Measurements from ENCODE around the gene DIPK1C.

Gene DIPK1C

DNA sequence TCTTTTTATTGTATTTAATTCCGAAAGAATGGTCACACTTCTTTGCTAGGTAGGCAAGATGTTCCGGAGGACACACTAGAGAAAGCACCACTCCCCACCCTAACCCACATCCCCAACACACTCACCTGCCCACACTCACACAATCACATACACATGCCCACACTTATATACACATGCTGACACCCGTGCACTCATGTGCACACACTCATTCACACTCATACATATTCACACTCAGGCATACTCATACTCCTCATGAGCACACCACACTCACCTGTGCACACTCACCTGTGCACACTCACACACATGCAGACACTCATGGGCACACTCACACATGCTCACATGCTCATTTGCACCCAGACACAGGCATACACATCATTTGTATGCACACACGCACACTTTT lies 21.4 kb downstream of the DIPK1C start:
- no peak overlapping the region for H3K4me3 ChIP-seq (ENCODE audit: low read length, poor library complexity, severe bottlenecking)
- H4K20me1 ChIP-seq (ENCODE audit: insufficient read depth, low read length, poor library complexity, severe bottlenecking): no peaks in the 10 kb centered on the region
- no peaks in the 10 kb centered on the region for H3K27me3 ChIP-seq (ENCODE audit: insufficient read depth, low read length, poor library complexity, severe bottlenecking)
- H3F3A ChIP-seq (ENCODE audit: low read depth): no peaks in the 10 kb centered on the region
- H3K4me2 ChIP-seq (ENCODE audit: low read depth, low read length, poor library complexity, severe bottlenecking): no peak overlapping the region
- H3K36me3 ChIP-seq (ENCODE audit: insufficient read depth, low read length): no peaks in the 10 kb centered on the region
- no peaks in the 10 kb centered on the region for H3K4me1 ChIP-seq (ENCODE audit: insufficient read depth, low read length, poor library complexity, severe bottlenecking)
- H3K79me2 ChIP-seq (ENCODE audit: insufficient read depth, low read length): no peaks in the 10 kb centered on the region
- H3K9me2 ChIP-seq (replicated peaks; ENCODE audit: low read depth, low read length): no peaks in the 10 kb centered on the region
- no peak overlapping the region for H2AFZ ChIP-seq (ENCODE audit: low read length)
- H3K9me3 ChIP-seq (ENCODE audit: insufficient read depth, low read depth, low read length): no peaks in the 10 kb centered on the region
- TF ChIP-seq EZH2phosphoT487 (IDR thresholded peaks at IDR 0.05; ENCODE audit: borderline replicate concordance): no peak
- TF ChIP-seq, protein P1, sequence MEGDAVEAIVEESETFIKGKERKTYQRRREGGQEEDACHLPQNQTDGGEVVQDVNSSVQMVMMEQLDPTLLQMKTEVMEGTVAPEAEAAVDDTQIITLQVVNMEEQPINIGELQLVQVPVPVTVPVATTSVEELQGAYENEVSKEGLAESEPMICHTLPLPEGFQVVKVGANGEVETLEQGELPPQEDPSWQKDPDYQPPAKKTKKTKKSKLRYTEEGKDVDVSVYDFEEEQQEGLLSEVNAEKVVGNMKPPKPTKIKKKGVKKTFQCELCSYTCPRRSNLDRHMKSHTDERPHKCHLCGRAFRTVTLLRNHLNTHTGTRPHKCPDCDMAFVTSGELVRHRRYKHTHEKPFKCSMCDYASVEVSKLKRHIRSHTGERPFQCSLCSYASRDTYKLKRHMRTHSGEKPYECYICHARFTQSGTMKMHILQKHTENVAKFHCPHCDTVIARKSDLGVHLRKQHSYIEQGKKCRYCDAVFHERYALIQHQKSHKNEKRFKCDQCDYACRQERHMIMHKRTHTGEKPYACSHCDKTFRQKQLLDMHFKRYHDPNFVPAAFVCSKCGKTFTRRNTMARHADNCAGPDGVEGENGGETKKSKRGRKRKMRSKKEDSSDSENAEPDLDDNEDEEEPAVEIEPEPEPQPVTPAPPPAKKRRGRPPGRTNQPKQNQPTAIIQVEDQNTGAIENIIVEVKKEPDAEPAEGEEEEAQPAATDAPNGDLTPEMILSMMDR (conservative IDR thresholded peaks at IDR 0.05; ENCODE audit: low read length): no peak
- no peak overlapping the region for H3K9ac ChIP-seq (ENCODE audit: low read depth, low read length, poor library complexity, severe bottlenecking)

DNA sequence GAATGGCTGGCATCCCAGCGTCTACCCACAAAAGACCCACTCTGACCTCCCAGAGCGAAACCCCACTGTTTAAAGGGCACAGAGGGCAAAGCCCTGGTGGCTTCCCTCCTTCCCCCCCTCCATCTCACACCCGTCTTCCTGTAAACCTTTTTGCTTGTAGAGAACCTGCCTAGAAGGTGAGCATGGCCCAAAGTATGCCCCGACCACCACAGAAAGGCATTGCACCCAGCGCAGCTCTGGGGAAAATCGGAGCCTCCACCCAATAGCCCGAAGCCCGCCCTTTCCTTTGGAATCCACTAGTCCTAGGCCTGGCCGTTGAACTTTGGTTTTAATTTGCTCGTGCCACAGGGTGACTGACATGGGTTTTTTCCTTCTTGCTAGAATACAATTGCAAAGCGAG lies 22.6 kb downstream of the DIPK1C start:
- Histone ChIP-seq H3K79me2 (ENCODE audit: insufficient read depth, low read length) (no peaks in the 10 kb centered on the region), H3K27me3 (ENCODE audit: insufficient read depth, low read length, poor library complexity, severe bottlenecking) (no peaks in the 10 kb centered on the region), H3K4me1 (ENCODE audit: insufficient read depth, low read length, poor library complexity, severe bottlenecking) (no peaks in the 10 kb centered on the region), H3K9me2 (replicated peaks; ENCODE audit: low read depth, low read length) (no peaks in the 10 kb centered on the region), H4K20me1 (ENCODE audit: insufficient read depth, low read length, poor library complexity, severe bottlenecking) (no peaks in the 10 kb centered on the region), H2AFZ (ENCODE audit: low read length) (no peak overlapping the region), H3K4me2 (ENCODE audit: low read depth, low read length, poor library complexity, severe bottlenecking) (no peak overlapping the region), H3K9ac (ENCODE audit: low read depth, low read length, poor library complexity, severe bottlenecking) (no peak overlapping the region), H3F3A (ENCODE audit: low read depth) (no peaks in the 10 kb centered on the region), H3K4me3 (ENCODE audit: low read length, poor library complexity, severe bottlenecking) (no peak overlapping the region), H3K36me3 (ENCODE audit: insufficient read depth, low read length) (no peaks in the 10 kb centered on the region), H3K9me3 (ENCODE audit: insufficient read depth, low read depth, low read length) (no peaks in the 10 kb centered on the region)
- TF ChIP-seq, protein P1 (conservative IDR thresholded peaks at IDR 0.05; ENCODE audit: low read length): no peak
- TF ChIP-seq EZH2phosphoT487 (IDR thresholded peaks at IDR 0.05; ENCODE audit: borderline replicate concordance): no peak

DNA sequence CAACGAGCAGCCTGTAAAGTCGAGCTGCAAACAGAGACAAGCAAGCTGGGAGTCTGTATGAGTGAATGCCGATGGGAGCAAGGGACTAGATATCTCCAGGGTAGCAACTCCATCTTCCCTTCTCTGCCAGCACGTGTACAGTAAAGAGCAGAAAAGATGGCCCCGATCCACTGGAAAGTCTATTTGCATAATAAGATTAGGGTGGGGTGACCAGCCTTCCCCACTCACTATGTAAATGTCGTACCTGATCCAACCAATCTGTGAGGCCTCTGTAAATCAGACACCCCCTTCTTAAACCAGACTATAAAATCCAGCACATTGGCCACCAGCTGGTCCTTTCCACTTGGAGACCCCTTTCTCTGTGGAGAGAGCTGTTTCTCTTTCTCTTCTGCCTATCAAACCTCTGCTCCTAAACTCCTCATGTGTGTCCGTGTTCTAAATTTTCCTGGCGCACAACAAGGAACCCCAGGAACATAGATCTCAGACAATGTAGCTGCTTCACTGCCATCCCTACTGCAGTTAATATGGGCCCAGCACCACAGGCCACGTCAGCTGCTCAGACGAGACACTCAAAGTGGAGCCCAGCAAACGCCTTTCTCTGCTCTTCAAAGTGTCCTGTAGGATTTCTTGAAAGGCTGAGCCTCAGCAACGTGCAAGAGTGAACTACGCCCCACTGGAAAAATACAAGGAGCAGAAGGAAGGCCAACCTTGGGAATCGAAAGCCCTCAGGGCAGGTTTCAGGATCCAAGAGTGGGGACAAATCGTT lies 26.1 kb downstream of the DIPK1C start:
- no peak overlapping the region for H2AFZ ChIP-seq (ENCODE audit: low read length)
- H3F3A ChIP-seq (ENCODE audit: low read depth): no peaks in the 10 kb centered on the region
- no peak overlapping the region for H3K4me3 ChIP-seq (ENCODE audit: low read length, poor library complexity, severe bottlenecking)
- TF ChIP-seq, protein P1 (conservative IDR thresholded peaks at IDR 0.05; ENCODE audit: low read length): no peak
- no peak for TF ChIP-seq EZH2phosphoT487 (IDR thresholded peaks at IDR 0.05; ENCODE audit: borderline replicate concordance)
- no peaks in the 10 kb centered on the region for H3K9me2 ChIP-seq (replicated peaks; ENCODE audit: low read depth, low read length)
- no peaks in the 10 kb centered on the region for H3K27me3 ChIP-seq (ENCODE audit: insufficient read depth, low read length, poor library complexity, severe bottlenecking)
- H4K20me1 ChIP-seq (ENCODE audit: insufficient read depth, low read length, poor library complexity, severe bottlenecking): no peaks in the 10 kb centered on the region
- no peaks in the 10 kb centered on the region for H3K9me3 ChIP-seq (ENCODE audit: insufficient read depth, low read depth, low read length)
- H3K4me1 ChIP-seq (ENCODE audit: insufficient read depth, low read length, poor library complexity, severe bottlenecking): no peaks in the 10 kb centered on the region
- no peaks in the 10 kb centered on the region for H3K79me2 ChIP-seq (ENCODE audit: insufficient read depth, low read length)
- no peak overlapping the region for H3K9ac ChIP-seq (ENCODE audit: low read depth, low read length, poor library complexity, severe bottlenecking)
- no peaks in the 10 kb centered on the region for H3K36me3 ChIP-seq (ENCODE audit: insufficient read depth, low read length)
- H3K4me2 ChIP-seq (ENCODE audit: low read depth, low read length, poor library complexity, severe bottlenecking): no peak overlapping the region
